Sigmoid colon (tissue), 4 donors: ENCODE measurements around the gene SH3PXD2B.

ENCODE experiments used
- EP300 ChIP-seq, 4 donors: sonication (generic); formaldehyde crosslinking; IDR thresholded peaks; one replicate each; pipeline ENCODE4 v1.6.1; 2017; ENCODE audit warnings: antibody characterized with exemption in 4 of 4
- POLR2A ChIP-seq, 2 donors: fragments of 450-650 bp; IDR thresholded peaks; one replicate each; pipeline ENCODE4 v1.6.1; 2016; ENCODE audit warnings: antibody characterized with exemption in 2 of 2, mild to moderate bottlenecking in 2 of 2, moderate library complexity in 2 of 2
- POLR2AphosphoS5 ChIP-seq, 4 donors: sonication (generic); formaldehyde crosslinking; IDR thresholded peaks; one replicate each; pipeline ENCODE4 v1.6.1; 2017; ENCODE audit warnings: antibody characterized with exemption in 4 of 4
- TF ChIP-seq, protein P1 (sequence below), 4 experiments: fragments of 450-650 bp in 3 of 4; fragments of 200-600 bp in 1 of 4; IDR thresholded peaks; one replicate each; pipeline ENCODE4 v1.5.1; 2016 to 2019; ENCODE audit warnings: antibody characterized with exemption in 4 of 4, mild to moderate bottlenecking in 3 of 4, moderate library complexity in 2 of 4

DNA sequence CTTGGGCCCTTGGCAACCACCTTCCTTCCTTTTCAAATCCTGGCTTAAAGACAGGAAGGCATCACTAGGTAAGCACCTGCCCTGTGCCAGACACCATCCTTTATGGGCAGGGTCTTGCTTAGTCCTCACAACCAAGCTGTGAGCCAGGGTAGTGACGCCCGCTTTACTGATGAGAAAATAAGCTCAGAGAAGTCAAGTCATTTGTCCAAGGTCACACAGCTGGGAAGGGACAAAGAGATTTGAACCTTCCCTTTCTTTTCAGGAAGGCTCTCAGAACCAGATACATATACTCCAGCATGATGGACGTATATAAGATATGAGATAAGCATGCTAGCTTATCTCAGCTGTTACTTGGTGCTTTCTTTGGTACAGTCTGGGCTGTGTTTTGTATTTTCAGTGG is 76.9 kb downstream of the SH3PXD2B start:
- TF ChIP-seq, protein P1, sequence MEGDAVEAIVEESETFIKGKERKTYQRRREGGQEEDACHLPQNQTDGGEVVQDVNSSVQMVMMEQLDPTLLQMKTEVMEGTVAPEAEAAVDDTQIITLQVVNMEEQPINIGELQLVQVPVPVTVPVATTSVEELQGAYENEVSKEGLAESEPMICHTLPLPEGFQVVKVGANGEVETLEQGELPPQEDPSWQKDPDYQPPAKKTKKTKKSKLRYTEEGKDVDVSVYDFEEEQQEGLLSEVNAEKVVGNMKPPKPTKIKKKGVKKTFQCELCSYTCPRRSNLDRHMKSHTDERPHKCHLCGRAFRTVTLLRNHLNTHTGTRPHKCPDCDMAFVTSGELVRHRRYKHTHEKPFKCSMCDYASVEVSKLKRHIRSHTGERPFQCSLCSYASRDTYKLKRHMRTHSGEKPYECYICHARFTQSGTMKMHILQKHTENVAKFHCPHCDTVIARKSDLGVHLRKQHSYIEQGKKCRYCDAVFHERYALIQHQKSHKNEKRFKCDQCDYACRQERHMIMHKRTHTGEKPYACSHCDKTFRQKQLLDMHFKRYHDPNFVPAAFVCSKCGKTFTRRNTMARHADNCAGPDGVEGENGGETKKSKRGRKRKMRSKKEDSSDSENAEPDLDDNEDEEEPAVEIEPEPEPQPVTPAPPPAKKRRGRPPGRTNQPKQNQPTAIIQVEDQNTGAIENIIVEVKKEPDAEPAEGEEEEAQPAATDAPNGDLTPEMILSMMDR (IDR thresholded peaks at IDR 0.05): no peak
- TF ChIP-seq EP300 (IDR thresholded peaks at IDR 0.05) (no peak), POLR2A (IDR thresholded peaks at IDR 0.05) (no peak), POLR2AphosphoS5 (IDR thresholded peaks at IDR 0.05) (no peak)
